Heart right ventricle (tissue), 16 donors: ENCODE results near the gene RNF157. TPM values are rescaled to one million over a fixed set of nuclear protein-coding genes. Genes with fewer than 3 reads are reported as not detected.
A peak's percentile ranks its signal among the peaks of the same experiment; 100 is the strongest.
"Not testable (repeated sequence)": the region's sequence is repeated elsewhere in the genome, so short reads cannot be mapped to it uniquely, and the experiment has no call there.

ENCODE experiments used
- ATAC-seq, 8 donors: fragments of 200-7000 bp; cut with Tn5 transposase; one replicate each; pipeline ENCODE4 v1.9.1; 2020; ENCODE audit warnings: mild to moderate bottlenecking in 8 of 8, moderate library complexity in 8 of 8, moderate number of reproducible peaks in 1 of 8
- DNase-seq, 2 donors: peaks; one replicate each; pipeline ENCODE4 v3.0.0-alpha.2; 2020
- H3K27ac ChIP-seq, 10 donors: fragments of 200-600 bp; sonication (generic) in 2 of 10; one replicate each; pipeline versions ENCODE4 v1.5.0 to v1.8.0; 2020 to 2022; ENCODE audit warnings: mild to moderate bottlenecking in 3 of 10
- H3K27me3 ChIP-seq, 7 donors: fragments of 200-600 bp; one replicate each; pipeline ENCODE4 v1.8.0; 2021 to 2022; ENCODE audit warnings: mild to moderate bottlenecking in 2 of 7
- H3K36me3 ChIP-seq, 9 donors: fragments of 200-600 bp; sonication (generic) in 1 of 9; one replicate each; pipeline versions ENCODE4 v1.5.0 to v1.8.0; 2020 to 2022; ENCODE audit warnings: mild to moderate bottlenecking in 2 of 9
- H3K4me1 ChIP-seq, 9 donors: fragments of 200-600 bp; sonication (generic) in 1 of 9; one replicate each; pipeline versions ENCODE4 v1.5.0 to v1.8.0; 2020 to 2022; ENCODE audit warnings: mild to moderate bottlenecking in 4 of 9
- H3K4me3 ChIP-seq, 10 donors: fragments of 200-600 bp; sonication (generic) in 2 of 10; one replicate each; pipeline versions ENCODE4 v1.5.0 to v1.8.0; 2020 to 2022; ENCODE audit warnings: mild to moderate bottlenecking in 7 of 10, moderate library complexity in 2 of 10
- H3K9me3 ChIP-seq, 11 donors: fragments of 200-600 bp in 10 of 11; sonication (generic) in 2 of 11; one replicate each; pipeline versions ENCODE4 v1.5.0 to v1.8.0; 2013 to 2022; ENCODE audit warnings: mild to moderate bottlenecking in 2 of 11, control low read depth in 1 of 11, moderate library complexity in 1 of 11
- WGBS, 2 donors: extraction: QIAGEN DNeasy Blood & Tissue Kit; methylation state at CpG; one replicate each; pipeline ENCODE4 v1.1.7; 2013; ENCODE audit warnings: inconsistent platforms in 1 of 2; 5-methylcytosine and 5-hydroxymethylcytosine counted together
- intact Hi-C, 10 donors: fragments of 100-400 bp; cut with DNase I; formaldehyde crosslinking; loops; one replicate each; pipeline versions ENCODE4 v1.11.1 to v1.14.2; 2022
- polyA plus RNA-seq, 2 donors: library from polyadenylated mRNA; stranded (reverse); fragments of 200-250 nt; gene quantifications; one replicate each; pipeline ENCODE4 v1.2.3, GENCODE V29; 2013
- total RNA-seq, 10 donors: library from RNA; stranded (reverse); fragmentation: NEBNext Ultra II Directional in 3 of 10; extraction: Animal tissue kit (Norgen Biotek cat#: 25700) in 3 of 10; gene quantifications; one replicate each; pipeline versions ENCODE4 v1.2.1 to v1.2.4, GENCODE V29; 2021 to 2023
- TF ChIP-seq, protein P1 (sequence below), 9 donors: fragments of 200-600 bp; sonication (generic) in 2 of 9; IDR thresholded peaks; one replicate each; pipeline versions ENCODE4 v1.5.0 to v1.8.0; 2021 to 2022; ENCODE audit warnings: antibody characterized with exemption in 9 of 9, mild to moderate bottlenecking in 5 of 9, moderate library complexity in 1 of 9
- donor health status: Arrhythmogenic right ventricular cardiomyopathy.
- donor health status: ischemic (EF 13 %, LVEDD 7.1; RV severe dilation, severe dysfunction).
- donor health status: healthy with polysubstance abuse.
- donor health status: DM: no; HTN: yes; CAD: no.
- donor health status: DM: no; HTN: no; CAD: no.
- donor health status: ischemic (EF 25% LVEDD 6.9; RV normal size, moderate dysfunction).
- donor health status: ischemic (EF 25% LVEDD 5.7; RV mildly dilated, moderate dysfunction).
- donor health status: healthy.
- donor health status: DM: yes; HTN: yes; CAD: no.
- donor health status: Ischemic cardiomyopathy.
- donor health status: ischemic (EF 35%, LVEDD 5.7; RV mildly dilated, moderate dysfunction).
- donor health status: nonischemic (EF 11% LVEDD 7.7; RV severe dilation, severe dysfunction).
- donor health status: DM: yes; HTN: yes; CAD: no.
- donor health status: PGD.
- donor health status: ischemic (EF 29% LVEDD 5.4; RV normal size, mild dysfunction).
- donor health status: nonischemic (EF 23%, LVEDD 6.1; RV moderate dilation, normal function).

The RNF157 gene
- total and polyA plus RNA-seq, 12 donors: 1.3 to 18.8 (median 3.4) TPM

DNA sequence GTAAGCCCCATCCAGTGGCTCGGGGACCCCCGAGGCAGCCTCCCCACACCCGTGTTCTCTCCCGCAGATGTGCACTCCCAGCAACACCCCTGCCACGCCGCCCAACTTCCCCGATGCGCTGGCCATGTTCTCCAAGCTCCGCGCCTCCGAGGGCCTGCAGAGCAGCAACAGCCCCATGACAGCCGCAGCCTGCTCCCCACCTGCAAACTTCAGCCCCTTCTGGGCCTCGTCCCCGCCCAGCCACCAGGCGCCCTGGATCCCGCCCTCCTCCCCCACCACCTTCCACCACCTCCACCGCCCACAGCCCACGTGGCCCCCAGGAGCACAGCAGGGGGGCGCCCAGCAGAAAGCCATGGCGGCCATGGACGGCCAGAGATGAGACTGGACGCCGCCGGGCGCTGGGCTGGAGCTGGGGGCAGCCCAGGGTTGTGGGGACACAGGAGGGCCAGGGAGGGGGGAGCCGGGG, 29.9 kb upstream of the RNF157 start:
- Histone ChIP-seq H3K27ac (peak overlapping the region in 7 of 10 donors; percentile 90 to 98 (median 96)), H3K27me3 (no peaks in the 10 kb centered on the region), H3K9me3 (no peaks in the 10 kb centered on the region), H3K4me3 (no peak overlapping the region), H3K4me1 (peaks cover 36 to 75% (median 66%) of the 10 kb centered on the region in 9 donors), H3K36me3 (peaks cover 0 to 38% (median 0%) of the 10 kb centered on the region in 9 donors)
- TF ChIP-seq, protein P1, sequence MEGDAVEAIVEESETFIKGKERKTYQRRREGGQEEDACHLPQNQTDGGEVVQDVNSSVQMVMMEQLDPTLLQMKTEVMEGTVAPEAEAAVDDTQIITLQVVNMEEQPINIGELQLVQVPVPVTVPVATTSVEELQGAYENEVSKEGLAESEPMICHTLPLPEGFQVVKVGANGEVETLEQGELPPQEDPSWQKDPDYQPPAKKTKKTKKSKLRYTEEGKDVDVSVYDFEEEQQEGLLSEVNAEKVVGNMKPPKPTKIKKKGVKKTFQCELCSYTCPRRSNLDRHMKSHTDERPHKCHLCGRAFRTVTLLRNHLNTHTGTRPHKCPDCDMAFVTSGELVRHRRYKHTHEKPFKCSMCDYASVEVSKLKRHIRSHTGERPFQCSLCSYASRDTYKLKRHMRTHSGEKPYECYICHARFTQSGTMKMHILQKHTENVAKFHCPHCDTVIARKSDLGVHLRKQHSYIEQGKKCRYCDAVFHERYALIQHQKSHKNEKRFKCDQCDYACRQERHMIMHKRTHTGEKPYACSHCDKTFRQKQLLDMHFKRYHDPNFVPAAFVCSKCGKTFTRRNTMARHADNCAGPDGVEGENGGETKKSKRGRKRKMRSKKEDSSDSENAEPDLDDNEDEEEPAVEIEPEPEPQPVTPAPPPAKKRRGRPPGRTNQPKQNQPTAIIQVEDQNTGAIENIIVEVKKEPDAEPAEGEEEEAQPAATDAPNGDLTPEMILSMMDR (IDR thresholded peaks at IDR 0.05): no peak
- WGBS, 2 donors: 89 to 90% methylated on average over 26 of the region's 26 CpGs
- ATAC-seq (no peak), DNase-seq (no peak)
- intact Hi-C loops: loop anchor here in 1 of 10 donors (10.0 kb wide), 1 partner anchor 255 kb away; no protein-coding TSS in a partner anchor

DNA sequence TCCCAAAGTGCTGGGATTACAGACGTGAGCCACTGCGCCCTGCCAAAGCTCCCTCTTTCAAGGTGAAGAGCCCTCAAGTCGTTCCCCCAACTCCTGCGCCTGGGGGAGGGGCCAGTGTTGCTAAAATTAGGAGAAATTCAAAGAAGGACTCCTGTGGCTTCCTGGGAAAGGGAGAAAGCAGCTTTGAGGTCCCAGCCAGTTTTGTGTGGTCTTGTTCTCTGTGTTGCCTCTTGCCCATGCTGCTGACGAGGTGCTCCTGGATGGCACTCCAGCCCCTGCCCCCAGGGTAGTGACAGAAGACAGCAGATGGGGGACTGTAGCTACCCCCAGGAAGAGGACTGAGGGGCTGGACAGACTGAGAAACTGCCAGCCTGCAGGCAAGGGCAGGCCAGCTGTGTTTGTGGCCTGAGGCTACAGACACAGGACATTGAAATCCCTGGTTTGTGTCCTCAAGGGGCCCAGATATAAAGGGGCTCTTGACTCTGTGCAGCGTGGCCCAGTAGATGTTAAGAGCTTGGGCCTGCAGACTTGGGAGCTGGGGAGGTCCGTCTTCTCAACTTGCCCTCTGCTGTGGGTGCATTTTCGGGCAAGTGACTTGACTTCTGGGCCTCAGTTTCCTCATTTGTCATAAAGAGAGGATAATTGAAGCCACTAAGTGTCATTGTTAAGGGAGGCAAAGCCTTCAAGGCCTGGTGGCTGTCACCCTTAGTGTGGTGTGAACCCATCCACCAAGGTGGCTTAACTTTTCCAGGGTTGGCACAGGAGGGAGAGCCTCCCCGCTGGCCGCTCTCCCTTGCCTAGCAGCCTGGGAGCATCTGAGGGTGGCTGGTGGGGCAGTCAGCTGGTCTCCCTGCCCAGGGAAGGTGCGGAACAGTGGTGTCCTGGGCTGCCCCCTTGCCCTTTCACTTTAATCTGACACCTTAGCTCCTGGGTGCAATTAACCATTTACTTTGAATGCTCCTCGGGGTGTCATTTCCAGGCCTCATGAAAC, 29.0 kb upstream of the RNF157 start:
- Histone ChIP-seq H3K4me1 (peaks cover 36 to 77% (median 71%) of the 10 kb centered on the region in 9 donors), H3K27ac (peak overlapping the region in 8 of 10 donors; percentile 67 to 98 (median 96)), H3K36me3 (peaks cover 0 to 38% (median 0%) of the 10 kb centered on the region in 9 donors), H3K9me3 (no peaks in the 10 kb centered on the region), H3K27me3 (no peaks in the 10 kb centered on the region), H3K4me3 (peak overlapping the region in 1 of 10 donors; percentile 95)
- TF ChIP-seq, protein P1 (IDR thresholded peaks at IDR 0.05): no peak
- DNase-seq: peak in 1 of 2 donors; percentile 49
- intact Hi-C loops: loop anchor here in 3 of 10 donors (5.0 to 10.0 kb wide), 3 partner anchors 72 to 487 kb away; partner anchors contain the start of genes MRPL38 (in 1 of the 3) and UNK (in 1 of the 3)
- 50 to 62% methylated on average over 12 of the region's 12 CpGs for WGBS, 2 donors
- ATAC-seq: no peak

DNA sequence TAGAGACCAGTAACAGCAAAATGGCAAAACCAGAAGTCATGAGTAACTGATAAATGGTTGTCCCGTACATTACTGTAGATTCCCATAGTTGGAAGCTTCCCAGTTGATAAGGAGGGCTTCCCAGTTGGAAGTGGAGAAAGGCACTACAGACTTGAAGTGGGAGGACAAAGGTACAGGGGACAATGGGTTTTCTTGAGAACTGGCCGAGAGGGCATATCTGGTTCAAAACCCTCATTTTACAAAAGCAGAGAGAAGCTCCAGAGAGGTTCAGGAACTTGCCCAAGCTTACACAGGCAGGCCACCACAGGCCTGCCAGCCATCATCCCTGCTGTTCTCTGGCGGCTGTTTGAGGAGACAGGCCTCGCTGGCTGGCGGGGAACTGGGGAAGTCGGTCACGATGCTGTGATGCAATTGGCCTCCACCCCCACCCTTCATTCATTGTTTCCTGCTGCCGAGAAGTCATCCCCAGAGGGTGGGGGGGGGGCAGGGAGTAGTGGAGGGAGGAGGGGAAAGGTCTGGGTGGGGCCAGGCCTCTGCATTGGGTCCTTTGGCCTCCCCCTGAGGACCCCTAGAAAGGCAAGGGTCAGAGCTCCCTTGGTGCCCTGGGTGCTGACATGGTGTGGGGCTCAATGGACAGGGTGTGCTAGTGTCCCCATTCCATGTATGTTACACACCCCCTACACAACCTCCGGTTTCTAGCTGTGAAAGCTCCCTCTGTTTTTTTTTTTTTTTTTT, 27.9 kb upstream of the RNF157 start:
- Histone ChIP-seq H3K36me3 (peaks cover 0 to 38% (median 0%) of the 10 kb centered on the region in 9 donors), H3K27ac (peak overlapping the region; percentile 18 to 98 (median 94)), H3K4me1 (peaks cover 36 to 83% (median 75%) of the 10 kb centered on the region in 9 donors), H3K9me3 (no peaks in the 10 kb centered on the region), H3K27me3 (no peaks in the 10 kb centered on the region), H3K4me3 (peak overlapping the region in 5 of 10 donors; percentile 4 to 95 (median 11))
- WGBS, 2 donors: 15 to 16% methylated on average over 8 to 9 of the region's 9 CpGs
- peak in 6 of 8 donors; percentile 9 to 43 (median 19) for ATAC-seq
- peak; percentile 78 to 82 for DNase-seq
- TF ChIP-seq, protein P1 (IDR thresholded peaks at IDR 0.05): no peak
- intact Hi-C loops: loop anchor here in 3 of 10 donors (5.0 to 10.0 kb wide), 3 partner anchors 71 to 486 kb away; partner anchors contain the start of genes MRPL38 (in 1 of the 3) and UNK (in 1 of the 3)

GRCh38 chr17:76267581-76268001, 27.3 kb upstream of the RNF157 start:
- Histone ChIP-seq H3K27ac (peak overlapping the region in 9 of 10 donors; percentile 49 to 98 (median 95)), H3K4me3 (peak overlapping the region in 6 of 10 donors; percentile 72 to 98 (median 94))

More at GRCh38 chr17:76267581-76268001, 27.3 kb upstream of the RNF157 start:
- not testable (repeated sequence) for H3K9me3 ChIP-seq, DNase-seq, H3K27me3 ChIP-seq, ATAC-seq
- WGBS, 2 donors: 87 to 89% methylated on average over 13 of the region's 13 CpGs
- intact Hi-C loops: loop anchor here in 3 of 10 donors (5.0 to 10.0 kb wide), 3 partner anchors 70 to 485 kb away; partner anchors contain the start of genes MRPL38 (in 1 of the 3) and UNK (in 1 of the 3)
- peaks cover 36 to 84% (median 74%) of the 10 kb centered on the region in 9 donors for H3K4me1 ChIP-seq
- H3K36me3 ChIP-seq: peaks cover 0 to 38% (median 0%) of the 10 kb centered on the region in 9 donors
